ENCODE results near the gene IQSEC1.

Gene IQSEC1

GRCh38 chr3:13026534-13026933 lies 46.7 kb downstream of the IQSEC1 start:
- no peak for TF ChIP-seq CTCF (conservative IDR thresholded peaks at IDR 0.05; ENCODE audit: control insufficient read depth, insufficient read depth, low read depth, low read length)
- DNase-seq (ENCODE audit: low read depth) = no peak
- no peak overlapping the region for H3K4me3 ChIP-seq (ENCODE audit: control insufficient read depth, low read depth, low read length)

- no peak for DNase-seq (ENCODE audit: low read depth)
- H3K4me3 ChIP-seq (ENCODE audit: control insufficient read depth, low read depth, low read length) = no peak overlapping the region
- TF ChIP-seq CTCF (conservative IDR thresholded peaks at IDR 0.05; ENCODE audit: control insufficient read depth, insufficient read depth, low read depth, low read length) = no peak
Measured at GRCh38 chr3:13025778-13026518, 47.3 kb downstream of the IQSEC1 start.

- DNase-seq (ENCODE audit: low read depth) = peak; percentile 72
- no peak overlapping the region for H3K4me3 ChIP-seq (ENCODE audit: control insufficient read depth, low read depth, low read length)
Measured at GRCh38 chr3:13025090-13025489, 48.1 kb downstream of the IQSEC1 start.

GRCh38 chr3:13024765-13025065 lies 48.5 kb downstream of the IQSEC1 start:
- H3K4me3 ChIP-seq (ENCODE audit: control insufficient read depth, low read depth, low read length) = no peak overlapping the region
- TF ChIP-seq CTCF (conservative IDR thresholded peaks at IDR 0.05; ENCODE audit: control insufficient read depth, insufficient read depth, low read depth, low read length) = no peak
- DNase-seq (ENCODE audit: low read depth) = no peak

More at GRCh38 chr3:13025090-13025489, 48.1 kb downstream of the IQSEC1 start:
- TF ChIP-seq CTCF (conservative IDR thresholded peaks at IDR 0.05; ENCODE audit: control insufficient read depth, insufficient read depth, low read depth, low read length) = no peak

- TF ChIP-seq CTCF (conservative IDR thresholded peaks at IDR 0.05; ENCODE audit: control insufficient read depth, insufficient read depth, low read depth, low read length) = no peak
- DNase-seq (ENCODE audit: low read depth) = no peak
- H3K4me3 ChIP-seq (ENCODE audit: control insufficient read depth, low read depth, low read length) = no peak overlapping the region
Measured at GRCh38 chr3:13023971-13024764, 49.1 kb downstream of the IQSEC1 start.

- no peak for TF ChIP-seq CTCF (conservative IDR thresholded peaks at IDR 0.05; ENCODE audit: control insufficient read depth, insufficient read depth, low read depth, low read length)
- peak; percentile 60 for DNase-seq (ENCODE audit: low read depth)
- H3K4me3 ChIP-seq (ENCODE audit: control insufficient read depth, low read depth, low read length) = no peak overlapping the region
Measured at GRCh38 chr3:13023235-13023970, 49.8 kb downstream of the IQSEC1 start.

Measured in fibroblast of mammary gland (primary cell).